T-helper 2 cell treated with Interferon-gamma antibody and Interleukin-4, amounts not matched to agents 5 μg/mL and 100 μg/mL, for 36 hours (primary cell): Measurements from ENCODE around the gene ARFGAP3.

ENCODE experiments used
- DNase-seq: peaks from one replicate; pipeline ENCODE4 v3.0.0; 2021; ENCODE audit warnings: low spot score
- H3K27ac Mint-ChIP-seq: one replicate; pipeline ENCODE4 v1.8.0; 2021; ENCODE audit warnings: mild to moderate bottlenecking, mixed read lengths
- H3K27me3 Mint-ChIP-seq: one replicate; pipeline ENCODE4 v1.8.0; 2021; ENCODE audit warnings: low read depth, mixed read lengths
- H3K36me3 Mint-ChIP-seq: one replicate; pipeline ENCODE4 v1.8.0; 2021; ENCODE audit warnings: low read depth, mixed read lengths
- H3K4me1 Mint-ChIP-seq: one replicate; pipeline ENCODE4 v1.8.0; 2021; ENCODE audit warnings: low read depth, mixed read lengths
- H3K4me3 Mint-ChIP-seq: one replicate; pipeline ENCODE4 v1.8.0; 2022; ENCODE audit warnings: mild to moderate bottlenecking, moderate library complexity, mixed read lengths
- H3K9me3 Mint-ChIP-seq: one replicate; pipeline ENCODE4 v1.8.0; 2021; ENCODE audit warnings: mixed read lengths

Gene ARFGAP3

DNA sequence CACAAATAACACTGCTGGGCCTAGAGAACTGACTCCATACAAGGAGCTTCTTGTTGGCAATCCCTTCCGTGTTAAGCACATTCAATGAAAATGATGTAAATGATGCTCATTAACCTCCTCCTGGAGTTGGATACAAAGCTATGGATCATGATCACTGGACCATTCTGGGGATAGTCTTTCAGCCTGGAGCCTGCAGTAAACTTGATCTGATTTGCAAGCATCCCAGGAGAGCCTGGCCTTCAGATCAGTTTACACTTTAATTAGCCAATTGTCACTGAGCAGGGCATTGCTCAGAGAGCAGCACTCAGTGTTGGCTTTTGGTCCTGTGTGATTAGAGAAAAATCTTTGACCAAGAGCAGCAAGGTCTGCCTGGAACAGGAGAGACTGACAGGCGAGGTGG is 45.6 kb downstream of the ARFGAP3 start:
- peaks cover 22% of the 10 kb centered on the region for H3K36me3 Mint-ChIP-seq
- no peaks in the 10 kb centered on the region for H3K9me3 Mint-ChIP-seq
- H3K4me3 Mint-ChIP-seq: no peak overlapping the region
- H3K27ac Mint-ChIP-seq: no peak overlapping the region
- no peaks in the 10 kb centered on the region for H3K27me3 Mint-ChIP-seq
- no peak for DNase-seq
- H3K4me1 Mint-ChIP-seq: no peaks in the 10 kb centered on the region

DNA sequence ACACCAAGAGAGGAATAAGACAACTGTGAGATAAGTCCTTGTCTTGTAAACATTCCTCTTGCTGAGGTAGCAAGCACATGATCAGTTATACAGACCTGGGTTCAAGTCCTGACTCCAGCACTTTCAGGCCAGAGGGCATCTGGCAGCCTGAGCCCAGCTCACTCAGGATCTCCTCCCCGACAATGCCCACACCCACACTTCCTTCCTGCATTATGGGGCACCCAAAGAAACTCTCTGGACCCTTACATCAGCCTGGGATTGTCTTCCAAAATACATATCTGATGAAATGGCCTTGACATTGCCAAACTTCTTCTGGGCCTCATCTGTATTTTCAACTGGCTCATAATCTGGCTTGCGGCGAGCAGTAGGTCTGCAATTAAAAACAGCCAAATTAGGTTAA is 48.6 kb downstream of the ARFGAP3 start:
- H3K27ac Mint-ChIP-seq: no peak overlapping the region
- H3K27me3 Mint-ChIP-seq: no peaks in the 10 kb centered on the region
- H3K36me3 Mint-ChIP-seq: peaks cover 26% of the 10 kb centered on the region
- no peaks in the 10 kb centered on the region for H3K9me3 Mint-ChIP-seq
- DNase-seq: no peak
- no peak overlapping the region for H3K4me3 Mint-ChIP-seq
- H3K4me1 Mint-ChIP-seq: no peaks in the 10 kb centered on the region

DNA sequence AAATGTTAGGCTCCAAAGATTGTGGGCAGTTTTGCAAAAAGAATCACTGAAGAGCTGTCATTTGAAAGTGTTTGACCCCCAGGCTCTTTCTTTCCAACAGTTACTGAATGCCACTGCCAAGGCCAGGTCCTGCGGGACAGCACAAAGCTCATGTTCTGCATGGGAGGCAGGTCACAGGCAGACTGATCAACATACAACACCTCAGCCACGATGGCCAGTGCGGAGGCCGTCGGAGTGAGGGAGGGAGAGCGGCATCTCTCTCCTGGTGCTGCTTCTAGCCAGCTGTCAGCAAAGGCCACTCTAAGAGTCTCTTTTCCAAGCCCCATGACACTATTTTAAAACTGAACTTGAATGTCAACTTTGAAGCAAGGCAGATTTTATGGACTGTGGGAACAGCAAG is 49.9 kb downstream of the ARFGAP3 start:
- H3K27ac Mint-ChIP-seq: no peak overlapping the region
- H3K36me3 Mint-ChIP-seq: peaks cover 26% of the 10 kb centered on the region

DNA sequence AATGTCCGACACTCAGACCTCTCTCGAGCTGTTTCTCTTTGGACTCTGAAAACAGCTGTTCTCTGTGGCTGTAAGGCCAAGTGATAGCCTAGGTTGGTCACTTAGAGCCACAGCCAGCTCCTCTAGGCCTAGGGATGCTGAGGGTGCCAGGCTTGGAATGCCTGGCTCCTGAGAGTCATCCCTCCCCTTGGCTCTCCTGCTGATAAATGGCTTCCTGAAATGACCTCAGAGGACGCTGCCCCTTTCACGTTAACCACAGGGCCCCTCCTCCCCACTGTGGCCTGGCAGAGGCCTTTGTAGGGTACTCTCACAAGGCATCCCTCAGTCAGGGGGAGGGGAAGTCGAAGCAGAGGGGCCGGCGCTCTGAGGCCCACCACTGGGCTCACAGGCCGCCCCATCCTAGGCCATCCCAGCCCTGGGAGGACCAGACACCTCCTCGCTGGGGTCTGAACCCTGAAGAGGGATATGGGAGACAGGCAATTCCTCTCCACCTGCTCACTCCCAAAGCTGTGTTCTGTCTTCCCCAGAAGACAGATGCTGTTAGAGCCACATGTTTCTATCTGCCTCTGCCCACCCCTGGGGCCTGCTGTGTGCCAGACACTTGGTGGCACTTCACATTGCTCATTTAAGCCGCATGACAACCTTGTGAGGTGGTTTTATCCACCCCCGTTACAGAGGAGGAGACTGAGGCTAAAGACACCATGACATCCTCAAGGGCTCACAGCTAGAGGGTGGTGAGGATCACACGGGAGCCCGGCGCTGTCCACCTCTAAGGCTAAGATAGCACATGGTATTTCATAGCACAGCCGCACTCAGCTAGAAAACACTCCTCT is 50.9 kb downstream of the ARFGAP3 start:
- no peak overlapping the region for H3K4me3 Mint-ChIP-seq
- H3K36me3 Mint-ChIP-seq: peaks cover 29% of the 10 kb centered on the region
- DNase-seq: no peak
- H3K4me1 Mint-ChIP-seq: no peaks in the 10 kb centered on the region
- H3K27me3 Mint-ChIP-seq: no peaks in the 10 kb centered on the region
- no peak overlapping the region for H3K27ac Mint-ChIP-seq
- no peaks in the 10 kb centered on the region for H3K9me3 Mint-ChIP-seq

More for the DNA sequence above, 49.9 kb downstream of the ARFGAP3 start:
- no peak overlapping the region for H3K4me3 Mint-ChIP-seq
- no peaks in the 10 kb centered on the region for H3K4me1 Mint-ChIP-seq
- no peaks in the 10 kb centered on the region for H3K27me3 Mint-ChIP-seq
- no peaks in the 10 kb centered on the region for H3K9me3 Mint-ChIP-seq
- DNase-seq: no peak

DNA sequence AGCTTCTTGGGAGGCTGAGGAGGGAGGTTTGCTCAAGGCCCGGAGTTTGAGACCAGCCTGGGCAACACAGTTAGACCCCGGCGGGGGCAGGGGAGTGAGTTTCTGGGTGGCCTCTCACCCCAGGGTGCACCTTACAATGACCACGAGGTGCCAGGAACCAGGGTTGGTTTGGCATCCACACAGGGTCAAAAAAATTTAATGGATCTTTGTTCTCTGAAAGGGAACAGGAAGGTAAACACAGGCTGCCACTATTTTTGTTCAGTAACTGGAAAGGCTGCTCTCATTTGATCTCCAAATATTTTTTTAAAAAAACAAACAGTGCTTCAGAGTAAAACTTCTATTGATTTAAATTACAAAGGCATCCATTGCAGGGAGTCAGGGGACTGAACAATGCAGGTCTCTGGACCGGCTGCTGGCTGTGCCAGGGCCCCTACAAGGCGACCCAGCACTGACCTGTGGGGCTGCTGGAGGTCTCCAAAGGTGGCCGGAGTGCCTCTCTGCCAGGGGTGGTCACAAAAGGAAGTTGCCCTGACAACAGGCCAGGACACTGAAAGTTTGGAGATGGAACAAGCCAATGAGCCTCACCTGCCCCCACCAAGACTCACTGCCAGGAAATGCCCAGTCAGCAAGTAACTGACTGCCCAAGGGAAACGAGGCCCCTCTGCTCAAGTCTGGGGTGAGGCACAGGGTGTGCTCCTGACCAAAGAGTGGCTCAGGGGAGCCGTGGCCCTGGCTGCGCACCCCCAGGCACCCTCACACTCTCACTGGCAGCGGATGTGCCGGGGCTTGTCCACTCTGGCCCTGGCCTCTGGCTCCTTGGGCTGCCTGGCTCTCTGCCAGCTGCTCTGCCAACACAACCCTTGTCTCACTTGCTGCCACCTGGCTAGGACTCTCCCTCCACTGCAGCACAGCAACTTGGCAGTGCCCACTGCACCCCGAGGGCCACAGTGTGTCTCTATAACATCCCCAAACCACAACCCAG is 51.8 kb downstream of the ARFGAP3 start:
- H3K27ac Mint-ChIP-seq: no peak overlapping the region
- H3K36me3 Mint-ChIP-seq: peaks cover 30% of the 10 kb centered on the region
- no peaks in the 10 kb centered on the region for H3K4me1 Mint-ChIP-seq
- no peaks in the 10 kb centered on the region for H3K9me3 Mint-ChIP-seq
- no peak for DNase-seq
- H3K4me3 Mint-ChIP-seq: no peak overlapping the region
- no peaks in the 10 kb centered on the region for H3K27me3 Mint-ChIP-seq

DNA sequence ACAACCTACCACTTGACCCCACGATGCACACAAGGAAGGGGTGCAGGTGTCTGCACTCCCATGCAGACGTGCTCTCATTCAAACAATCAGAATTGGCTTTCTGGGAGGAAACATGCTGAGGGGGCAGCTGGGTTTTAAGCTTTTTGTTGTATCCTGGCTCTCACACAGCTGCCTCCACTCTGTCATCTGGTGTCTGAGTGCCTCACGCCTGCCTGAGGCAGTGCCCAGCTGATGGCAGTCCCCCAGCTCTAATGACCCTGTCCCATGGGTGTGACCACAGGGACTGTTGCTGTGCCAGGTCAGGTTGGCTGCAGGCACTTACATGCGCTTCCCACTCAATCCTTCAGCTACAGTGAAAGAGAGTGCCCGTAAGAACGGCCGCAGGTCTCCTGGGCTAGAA is 53.7 kb downstream of the ARFGAP3 start:
- Mint-ChIP-seq H3K36me3 (peaks cover 23% of the 10 kb centered on the region), H3K27ac (no peak overlapping the region), H3K4me1 (no peaks in the 10 kb centered on the region), H3K4me3 (no peak overlapping the region), H3K27me3 (no peaks in the 10 kb centered on the region), H3K9me3 (no peaks in the 10 kb centered on the region)
- DNase-seq: no peak

DNA sequence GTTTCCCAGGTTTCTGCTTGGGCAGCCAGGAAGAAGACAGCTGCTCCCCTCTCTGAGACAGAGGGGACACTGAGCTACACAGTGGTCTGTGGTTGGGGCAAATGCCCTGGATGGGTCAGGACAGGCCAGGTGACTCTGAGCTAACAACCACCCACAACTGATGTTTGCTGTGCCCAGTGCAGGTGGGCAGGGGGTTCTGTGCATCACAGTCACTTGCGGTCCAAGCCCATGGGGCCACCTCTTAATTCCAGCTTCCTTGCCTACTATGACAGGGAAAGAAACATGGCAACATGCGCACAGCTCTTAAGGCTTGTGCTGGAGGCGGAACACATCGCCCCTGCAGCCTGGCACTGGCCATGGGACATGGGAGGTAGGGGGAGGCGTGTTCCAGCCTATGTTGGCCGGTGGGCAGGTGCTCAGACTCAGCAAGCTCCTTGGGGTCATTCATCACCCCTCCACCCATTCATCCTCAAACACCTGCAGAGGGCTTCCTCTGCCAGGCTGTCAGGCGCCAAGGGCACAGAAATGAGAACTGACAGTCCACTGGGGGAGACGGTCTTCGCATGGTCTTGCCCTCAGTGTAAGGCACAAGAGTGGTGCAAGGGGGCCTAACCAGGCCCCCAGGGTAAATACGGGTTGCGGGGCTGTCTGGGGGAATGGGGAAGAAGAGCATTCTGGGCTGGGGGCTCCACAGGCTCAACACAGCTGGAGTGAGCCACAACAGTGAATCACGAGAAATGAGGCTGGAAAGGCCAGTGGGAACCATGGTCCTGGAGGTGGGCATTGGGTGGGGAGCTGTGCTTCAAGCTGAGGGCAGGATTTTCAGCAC is 55.6 kb downstream of the ARFGAP3 start:
- Mint-ChIP-seq H3K4me1 (no peaks in the 10 kb centered on the region), H3K4me3 (no peak overlapping the region), H3K27ac (no peak overlapping the region), H3K36me3 (peaks cover 15% of the 10 kb centered on the region), H3K9me3 (no peaks in the 10 kb centered on the region), H3K27me3 (no peaks in the 10 kb centered on the region)
- DNase-seq: no peak

DNA sequence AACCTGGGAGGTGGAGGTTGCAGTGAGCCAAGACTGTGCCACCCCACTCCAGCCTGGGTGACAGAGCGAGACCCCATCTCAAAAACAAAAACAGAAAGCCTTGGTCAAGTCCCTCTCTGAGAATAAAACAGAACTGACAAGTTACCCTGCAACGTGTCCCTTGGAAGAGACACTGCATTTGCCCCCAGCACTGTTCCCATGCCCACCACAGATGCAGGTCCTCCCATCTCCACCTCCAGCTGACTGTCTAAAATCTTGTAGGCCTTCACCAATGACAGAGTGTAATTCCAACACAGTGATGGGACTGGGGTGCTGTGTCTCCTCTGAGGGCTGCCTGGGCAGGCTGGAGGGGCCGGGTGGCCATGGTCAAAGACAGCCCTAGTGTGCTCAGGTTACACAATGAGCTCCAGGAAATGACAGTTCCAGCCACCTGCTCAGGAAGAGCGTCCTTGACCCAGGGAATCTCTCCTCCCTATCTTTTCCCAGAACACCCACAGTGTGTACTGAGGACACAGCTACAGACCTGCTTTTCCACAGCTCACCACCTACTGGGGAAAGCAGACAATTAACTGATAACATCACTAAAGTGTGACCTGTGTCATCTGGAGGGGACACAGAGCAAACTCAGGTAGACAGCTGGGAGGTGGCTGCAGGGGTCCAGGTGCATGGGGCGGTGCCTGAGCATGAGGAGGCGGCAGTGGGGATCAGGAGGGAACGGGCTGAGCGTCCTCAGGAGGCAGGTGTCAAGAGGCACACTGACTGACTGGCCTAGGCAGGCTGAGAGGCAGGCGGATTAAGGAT is 56.4 kb downstream of the ARFGAP3 start:
- DNase-seq: no peak
- H3K27me3 Mint-ChIP-seq: no peaks in the 10 kb centered on the region
- no peaks in the 10 kb centered on the region for H3K4me1 Mint-ChIP-seq
- H3K27ac Mint-ChIP-seq: no peak overlapping the region
- H3K4me3 Mint-ChIP-seq: no peak overlapping the region
- no peaks in the 10 kb centered on the region for H3K9me3 Mint-ChIP-seq
- H3K36me3 Mint-ChIP-seq: peaks cover 10% of the 10 kb centered on the region

DNA sequence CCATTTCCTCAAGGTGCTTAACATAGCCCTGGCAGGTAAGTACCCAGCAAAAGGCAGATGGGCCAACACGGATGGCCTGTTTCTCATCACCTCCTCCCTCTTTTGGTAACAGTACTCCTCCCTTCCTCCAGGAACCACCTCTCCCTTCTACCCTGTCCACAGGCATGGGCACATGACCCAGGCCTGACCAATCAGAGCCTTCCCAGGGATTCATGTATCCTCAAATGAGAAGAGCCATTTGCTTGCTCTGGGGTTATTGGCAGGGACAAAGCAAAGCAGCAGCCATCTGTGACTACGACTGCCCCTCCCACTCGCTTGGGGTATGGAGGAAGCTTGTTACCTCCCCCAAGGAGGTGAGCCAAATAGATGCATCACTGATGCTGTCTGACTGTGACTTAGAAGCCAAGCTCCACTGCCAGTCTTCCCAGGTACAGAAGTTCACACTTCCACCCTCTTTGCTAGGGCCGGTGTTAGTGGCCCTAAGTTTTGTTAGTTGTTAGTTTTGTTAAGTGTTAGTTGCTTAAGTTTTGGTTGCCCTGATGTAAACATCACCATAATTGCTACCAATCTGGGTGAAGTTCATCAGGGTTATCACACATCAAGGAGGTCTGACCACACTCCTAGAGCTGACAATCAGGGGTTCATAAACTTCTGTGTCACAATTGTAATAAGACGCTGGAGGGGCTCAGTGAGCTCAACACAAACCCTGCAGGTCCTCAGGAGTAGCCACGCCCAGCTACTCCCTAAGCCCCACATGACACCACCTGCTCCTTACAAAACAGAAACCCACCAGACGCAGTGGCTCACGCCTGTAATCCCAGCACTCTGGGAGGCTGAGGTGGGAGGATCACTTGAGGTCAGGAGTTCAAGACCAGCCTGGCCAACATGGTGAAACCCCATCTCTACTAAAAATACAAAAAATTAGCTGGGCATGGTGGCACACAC is 57.3 kb downstream of the ARFGAP3 start:
- H3K9me3 Mint-ChIP-seq: no peaks in the 10 kb centered on the region
- H3K4me1 Mint-ChIP-seq: no peaks in the 10 kb centered on the region
- H3K4me3 Mint-ChIP-seq: no peak overlapping the region
- H3K27ac Mint-ChIP-seq: no peak overlapping the region
- DNase-seq: no peak
- H3K27me3 Mint-ChIP-seq: no peaks in the 10 kb centered on the region
- H3K36me3 Mint-ChIP-seq: peaks cover 14% of the 10 kb centered on the region

DNA sequence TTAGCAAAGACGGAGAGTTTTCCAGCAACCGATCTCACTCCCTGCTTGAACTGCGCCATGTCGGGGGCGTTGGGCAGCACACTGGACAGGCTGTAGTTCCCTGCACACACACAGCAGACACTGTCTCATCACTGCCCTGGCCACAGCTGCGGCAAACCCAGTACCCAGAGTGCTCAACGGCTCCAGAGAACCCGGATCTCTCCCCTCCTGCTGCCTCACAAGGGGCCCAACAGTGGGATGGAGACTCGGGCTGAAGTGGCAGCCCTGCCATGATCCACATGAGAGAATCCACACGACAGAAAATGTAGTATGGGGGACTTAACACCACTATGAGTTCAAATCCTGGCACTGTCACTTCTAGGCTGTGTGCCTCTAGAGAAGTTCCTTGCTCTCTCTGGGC is 58.0 kb downstream of the ARFGAP3 start:
- H3K9me3 Mint-ChIP-seq: no peaks in the 10 kb centered on the region
- H3K36me3 Mint-ChIP-seq: peaks cover 14% of the 10 kb centered on the region
- H3K4me1 Mint-ChIP-seq: no peaks in the 10 kb centered on the region
- H3K27ac Mint-ChIP-seq: no peak overlapping the region
- no peak for DNase-seq
- no peaks in the 10 kb centered on the region for H3K27me3 Mint-ChIP-seq
- H3K4me3 Mint-ChIP-seq: no peak overlapping the region

DNA sequence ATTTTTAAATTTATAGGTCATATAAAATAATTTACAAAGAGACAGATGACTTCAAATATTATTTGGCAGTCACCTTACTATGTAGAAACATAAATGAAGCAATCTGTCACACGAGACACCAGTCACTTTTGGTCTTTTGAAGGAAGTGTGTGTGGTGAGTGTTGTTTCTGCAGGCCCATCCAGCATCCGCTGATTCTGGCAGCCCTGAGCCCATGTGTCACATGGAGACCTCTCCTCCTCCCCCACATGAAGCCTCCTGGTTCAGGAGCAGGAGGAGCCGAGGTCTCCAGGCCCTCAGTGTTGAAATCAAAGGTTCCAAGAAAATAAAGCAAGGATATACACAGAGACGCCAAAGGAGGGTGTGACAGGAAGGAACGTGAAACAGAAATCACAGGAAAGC is 60.1 kb downstream of the ARFGAP3 start:
- no peak overlapping the region for H3K4me3 Mint-ChIP-seq
- no peak for DNase-seq
- no peaks in the 10 kb centered on the region for H3K9me3 Mint-ChIP-seq
- H3K27me3 Mint-ChIP-seq: no peaks in the 10 kb centered on the region
- H3K27ac Mint-ChIP-seq: no peak overlapping the region
- no peaks in the 10 kb centered on the region for H3K4me1 Mint-ChIP-seq
- peaks cover 14% of the 10 kb centered on the region for H3K36me3 Mint-ChIP-seq

DNA sequence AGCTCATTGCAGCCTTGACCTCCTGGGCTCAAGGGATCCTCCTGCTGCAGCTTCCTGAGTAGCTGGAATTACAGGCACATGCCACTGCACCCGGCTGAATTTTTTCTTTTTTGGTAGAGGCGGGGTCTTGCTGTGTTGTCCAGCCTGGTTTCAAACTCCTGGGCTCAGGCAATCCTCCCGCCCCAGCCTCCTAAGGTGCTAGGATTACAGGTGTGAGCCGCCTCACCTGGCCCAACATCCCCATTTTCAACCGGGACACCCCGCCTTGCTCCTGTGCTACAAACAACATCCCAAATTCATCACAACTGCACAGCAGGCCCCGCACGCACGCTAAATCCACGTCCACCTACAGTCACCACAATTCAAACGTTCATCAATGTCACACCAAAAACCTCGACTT is 61.0 kb downstream of the ARFGAP3 start:
- H3K27ac Mint-ChIP-seq: no peak overlapping the region

More for the DNA sequence above, 61.0 kb downstream of the ARFGAP3 start:
- DNase-seq: no peak
- no peaks in the 10 kb centered on the region for H3K27me3 Mint-ChIP-seq
- H3K9me3 Mint-ChIP-seq: no peaks in the 10 kb centered on the region
- H3K36me3 Mint-ChIP-seq: peaks cover 11% of the 10 kb centered on the region
- no peaks in the 10 kb centered on the region for H3K4me1 Mint-ChIP-seq
- H3K4me3 Mint-ChIP-seq: no peak overlapping the region
